Measurements from ENCODE around the gene ALDOC.

DNA sequence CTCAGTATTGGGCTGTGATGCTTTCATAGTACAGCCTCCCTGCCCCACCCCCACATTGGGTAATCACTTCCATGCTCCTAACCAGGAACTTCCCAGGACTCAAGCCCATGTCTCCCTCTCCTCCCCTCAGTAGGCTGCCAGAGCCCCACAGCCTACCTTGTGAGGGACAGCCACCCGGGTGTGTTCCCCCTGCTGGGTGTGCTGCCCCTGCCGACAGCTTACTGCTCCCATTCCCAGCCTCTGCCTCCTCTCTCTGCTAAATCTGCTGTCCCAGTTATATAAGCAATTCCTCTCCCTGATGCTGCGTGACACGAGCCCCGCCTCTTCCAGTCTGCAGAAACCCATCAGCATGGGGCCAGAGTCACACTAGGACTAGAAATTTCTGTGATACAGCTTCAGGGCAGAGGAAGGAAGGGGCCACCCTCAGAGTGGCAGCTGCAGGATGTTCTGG lies 37.3 kb upstream of the ALDOC start, which contains the start of gene RSKR:
- no peak for TF ChIP-seq CTCF (IDR thresholded peaks at IDR 0.05)
- TF ChIP-seq POLR2A (IDR thresholded peaks at IDR 0.05) = no peak

All from breast epithelium (tissue), 3 donors.